Colonic mucosa (tissue), 4 donors: ENCODE measurements around the gene SRPX. TPM values are rescaled to one million over a fixed set of nuclear protein-coding genes. Genes with fewer than 3 reads are reported as not detected.

Experiments
- DNase-seq: peaks from one replicate; pipeline ENCODE4 v3.0.0-alpha.2; 2020
- H3K27ac ChIP-seq: fragments of 200-600 bp; one replicate; pipeline ENCODE4 v1.8.0; 2021
- H3K27me3 ChIP-seq: fragments of 200-600 bp; one replicate; pipeline ENCODE4 v1.8.0; 2021
- H3K36me3 ChIP-seq: fragments of 200-600 bp; one replicate; pipeline ENCODE4 v1.8.0; 2021
- H3K4me1 ChIP-seq: fragments of 200-600 bp; one replicate; pipeline ENCODE4 v1.8.0; 2021; ENCODE audit warnings: mild to moderate bottlenecking
- H3K4me3 ChIP-seq: fragments of 200-600 bp; one replicate; pipeline ENCODE4 v1.8.0; 2021
- H3K9ac ChIP-seq, 2 donors: one replicate each; pipeline ENCODE4 v1.7.0; 2013; ENCODE audit warnings: control low read depth in 2 of 2, low read depth in 2 of 2, low read length in 2 of 2
- H3K9me3 ChIP-seq: fragments of 200-600 bp; one replicate; pipeline ENCODE4 v1.8.0; 2021
- CTCF ChIP-seq: fragments of 200-600 bp; IDR thresholded peaks from one replicate; pipeline ENCODE4 v1.8.0; 2022; ENCODE audit warnings: antibody characterized with exemption, mild to moderate bottlenecking
- intact Hi-C: fragments of 100-400 bp; cut with DNase I; formaldehyde crosslinking; loops from one replicate; pipeline ENCODE4 v1.14.1; 2022
- total RNA-seq, 2 donors: library from RNA; stranded (reverse); fragmentation: NEBNext Ultra II Directional in 1 of 2; extraction: Animal tissue kit (Norgen Biotek cat#: 25700) in 1 of 2; gene quantifications; one replicate each; pipeline ENCODE4 v1.2.1, GENCODE V29; 2021
- donor health status: healthy.
- donor health status: DM: no; HTN: no; CAD: no.
- donor health status: DM: no; HTN: no; CAD: no.

Gene SRPX
- total RNA-seq, 2 donors from 2014 or later, result 7.6 to 15.9 TPM

DNA sequence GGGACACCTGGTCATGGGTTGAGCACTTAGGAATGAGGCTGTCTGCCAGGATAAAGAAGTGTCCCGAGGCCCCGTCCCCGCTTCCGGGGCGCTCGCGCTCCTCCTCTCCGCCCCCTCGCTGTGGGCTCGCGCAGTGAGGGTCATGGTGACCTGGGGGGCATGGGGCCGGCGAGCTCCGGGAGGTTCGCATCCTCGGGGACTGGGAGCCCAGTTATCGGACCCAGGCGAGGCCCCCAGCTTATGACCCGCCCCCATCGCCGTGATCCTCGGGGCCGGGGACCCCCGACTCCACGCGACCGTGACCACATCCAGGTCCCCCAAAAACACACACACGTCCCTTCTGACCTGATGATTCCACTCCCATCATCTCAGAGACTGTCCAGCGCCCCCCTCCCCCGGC is 35.3 kb upstream of the SRPX start:
- Histone ChIP-seq H3K36me3 (no peaks in the 10 kb centered on the region), H3K9ac (no peak overlapping the region), H3K4me3 (no peak overlapping the region), H3K9me3 (no peaks in the 10 kb centered on the region), H3K4me1 (no peaks in the 10 kb centered on the region), H3K27ac (no peak overlapping the region), H3K27me3 (no peaks in the 10 kb centered on the region)
- TF ChIP-seq CTCF, result no peak
- DNase-seq, result no peak
- intact Hi-C loops, result no loop called here

DNA sequence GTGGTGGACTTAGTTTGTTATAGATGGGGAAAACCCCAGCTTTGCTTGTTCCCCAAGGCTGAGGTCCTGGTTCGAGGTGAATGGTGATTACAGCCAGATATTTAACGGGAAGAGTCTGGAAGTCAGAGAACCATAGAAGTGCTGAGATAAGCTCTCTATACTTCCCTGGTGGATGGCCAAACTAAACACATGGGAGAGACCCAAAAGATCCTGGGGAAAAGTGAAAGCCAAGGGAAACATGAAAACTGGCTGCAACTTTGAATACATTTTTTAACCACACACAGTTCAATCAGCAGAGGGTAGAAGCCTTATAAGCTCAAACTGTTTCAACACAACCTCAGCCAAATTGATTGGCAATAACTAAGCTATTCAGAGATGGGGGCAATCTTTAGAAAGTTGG is 29.3 kb upstream of the SRPX start:
- intact Hi-C loops, result no loop called here
- H3K27me3 ChIP-seq, result no peaks in the 10 kb centered on the region
- no peaks in the 10 kb centered on the region for H3K9me3 ChIP-seq
- H3K4me3 ChIP-seq, result no peak overlapping the region
- no peak overlapping the region for H3K27ac ChIP-seq
- TF ChIP-seq CTCF, result no peak
- no peaks in the 10 kb centered on the region for H3K4me1 ChIP-seq
- H3K9ac ChIP-seq, result no peak overlapping the region
- H3K36me3 ChIP-seq, result no peaks in the 10 kb centered on the region
- DNase-seq, result no peak

GRCh38 chrX:38247051-38247450 is 26.4 kb upstream of the SRPX start:
- H3K9me3 ChIP-seq, result no peaks in the 10 kb centered on the region
- intact Hi-C loops, result no loop called here

GRCh38 chrX:38240541-38240940 is 19.9 kb upstream of the SRPX start:
- H3K27ac ChIP-seq, result no peak overlapping the region
- intact Hi-C loops, result no loop called here
- H3K4me3 ChIP-seq, result no peak overlapping the region
- DNase-seq, result no peak
- no peaks in the 10 kb centered on the region for H3K4me1 ChIP-seq
- no peak overlapping the region for H3K9ac ChIP-seq
- H3K9me3 ChIP-seq, result no peaks in the 10 kb centered on the region
- no peaks in the 10 kb centered on the region for H3K36me3 ChIP-seq
- no peaks in the 10 kb centered on the region for H3K27me3 ChIP-seq
- TF ChIP-seq CTCF, result no peak

More at GRCh38 chrX:38247051-38247450, 26.4 kb upstream of the SRPX start:
- no peak overlapping the region for H3K9ac ChIP-seq
- H3K27ac ChIP-seq, result no peak overlapping the region
- no peaks in the 10 kb centered on the region for H3K4me1 ChIP-seq
- DNase-seq, result no peak
- no peaks in the 10 kb centered on the region for H3K27me3 ChIP-seq
- no peak for TF ChIP-seq CTCF
- no peaks in the 10 kb centered on the region for H3K36me3 ChIP-seq
- no peak overlapping the region for H3K4me3 ChIP-seq

- no peaks in the 10 kb centered on the region for H3K27me3 ChIP-seq
- no peak overlapping the region for H3K4me3 ChIP-seq
- H3K4me1 ChIP-seq, result no peaks in the 10 kb centered on the region
- H3K9me3 ChIP-seq, result no peaks in the 10 kb centered on the region
- intact Hi-C loops, result no loop called here
- no peak overlapping the region for H3K27ac ChIP-seq
- DNase-seq, result no peak
- TF ChIP-seq CTCF, result no peak
- H3K36me3 ChIP-seq, result no peaks in the 10 kb centered on the region
- no peak overlapping the region for H3K9ac ChIP-seq
These were observed 16.4 kb upstream of the SRPX start for GRCh38 chrX:38236901-38237615.
